HG03039 (cell line): ENCODE results near the gene PLEK.

Experiments
- ATAC-seq: cut with Tn5 transposase; IDR thresholded peaks from one replicate; pipeline ENCODE4 v1.9.1; 2021; ENCODE audit warnings: mild to moderate bottlenecking, moderate library complexity; ENCODE audit not compliant: unreplicated experiment

PLEK gene

DNA sequence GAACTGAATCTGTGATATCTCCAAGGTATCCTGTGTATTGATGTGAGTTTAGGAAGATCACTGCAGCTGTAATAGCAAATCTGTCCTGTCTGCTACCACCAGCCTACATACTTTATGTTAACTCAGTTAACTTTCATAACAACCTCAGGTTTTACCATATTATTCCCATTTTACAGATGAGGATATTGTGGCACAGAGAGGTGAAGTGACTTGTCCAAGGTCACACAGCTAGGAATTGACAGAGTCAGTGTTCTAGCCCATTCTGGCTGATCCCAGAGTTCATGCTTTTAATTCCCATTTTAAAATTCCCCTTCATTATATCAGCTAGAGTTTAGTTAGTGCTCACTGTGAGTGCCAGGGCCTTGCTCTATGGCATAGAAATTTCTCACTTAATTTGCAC lies 49.4 kb downstream of the PLEK start:
- no peak for ATAC-seq

DNA sequence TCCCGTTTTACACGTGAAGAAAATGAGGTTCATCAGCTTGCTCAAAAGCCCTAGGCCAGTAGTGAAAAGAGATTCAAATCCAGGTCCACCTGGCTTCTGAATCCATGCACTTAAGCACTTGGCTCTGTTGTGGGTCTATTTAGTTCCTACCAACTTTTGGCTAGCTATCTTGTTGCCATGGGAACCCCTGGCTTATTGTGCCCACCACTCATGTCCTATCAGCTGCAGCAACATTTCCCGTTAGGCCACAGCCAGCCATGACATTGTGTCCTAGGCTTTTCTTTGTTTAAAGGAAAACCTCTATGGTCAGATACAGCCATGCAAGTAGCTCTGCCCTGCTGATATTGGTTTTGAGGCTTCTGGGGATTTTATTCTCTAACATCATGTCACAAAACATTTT lies 49.8 kb downstream of the PLEK start:
- no peak for ATAC-seq

DNA sequence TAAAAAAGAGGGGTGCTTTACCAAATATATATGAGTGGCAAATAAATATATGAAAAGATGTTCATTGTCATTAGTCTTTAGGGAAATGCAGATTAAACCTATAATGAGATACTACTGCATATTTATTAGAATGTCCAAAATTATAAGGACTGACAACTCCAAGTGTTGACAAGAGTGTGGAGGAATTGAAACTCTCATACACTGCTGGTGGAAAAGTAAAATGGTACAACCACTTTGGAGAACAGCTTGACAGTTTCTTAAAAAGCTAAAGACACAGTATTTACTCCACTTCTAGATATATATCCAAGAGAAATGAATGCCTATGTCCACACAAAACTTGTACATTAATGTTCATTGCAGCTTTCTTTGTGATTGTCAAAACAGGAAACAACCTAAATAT lies 50.4 kb downstream of the PLEK start:
- no peak for ATAC-seq

DNA sequence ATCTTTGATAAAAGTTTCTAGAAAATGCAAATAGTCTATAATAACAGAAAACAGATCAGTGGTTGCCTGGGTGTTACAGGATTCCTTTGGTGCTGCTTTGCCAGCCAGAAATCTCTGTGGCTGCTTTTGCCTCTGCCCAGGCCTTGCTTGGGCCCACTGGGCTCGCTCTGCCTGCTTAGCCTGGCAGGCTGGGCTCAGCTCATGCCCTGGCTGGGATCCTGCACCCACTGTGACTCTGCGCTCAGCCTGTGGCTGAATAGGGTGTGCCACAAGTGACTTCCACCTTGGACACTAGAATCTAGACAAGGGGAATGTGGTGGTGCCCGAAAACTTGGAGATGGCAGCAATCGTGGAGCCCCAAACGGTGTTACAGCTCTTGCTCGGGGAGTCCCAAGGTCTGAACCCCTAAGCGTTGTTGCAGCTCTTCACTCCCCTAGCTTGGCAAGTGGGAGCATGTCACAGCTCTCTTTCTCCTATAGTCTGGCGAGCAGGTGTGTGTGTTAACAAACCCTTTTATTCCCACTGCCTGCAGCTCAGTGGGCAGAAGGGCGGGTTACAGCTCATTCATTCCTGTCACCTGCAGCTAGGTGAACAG lies 51.1 kb downstream of the PLEK start:
- ATAC-seq: no peak

DNA sequence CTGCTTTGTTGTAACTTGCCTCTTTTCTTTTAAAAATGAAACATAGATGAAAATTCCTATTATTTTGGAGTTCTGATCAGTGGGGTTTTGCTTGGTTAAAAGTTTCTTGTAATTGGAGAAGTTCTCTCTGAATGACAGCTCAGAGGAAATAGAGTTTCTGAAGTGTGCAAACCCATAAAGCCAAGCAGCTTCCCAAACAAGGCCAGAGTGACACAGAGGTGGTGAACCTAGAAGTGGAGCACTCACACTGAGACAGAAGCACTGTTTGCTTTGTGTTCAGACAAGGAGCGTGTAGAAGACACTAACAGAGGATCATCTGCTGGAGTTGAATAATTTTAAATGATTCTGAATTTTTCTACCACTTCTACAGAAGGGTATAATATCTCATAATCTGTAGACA lies 52.8 kb downstream of the PLEK start:
- no peak for ATAC-seq

DNA sequence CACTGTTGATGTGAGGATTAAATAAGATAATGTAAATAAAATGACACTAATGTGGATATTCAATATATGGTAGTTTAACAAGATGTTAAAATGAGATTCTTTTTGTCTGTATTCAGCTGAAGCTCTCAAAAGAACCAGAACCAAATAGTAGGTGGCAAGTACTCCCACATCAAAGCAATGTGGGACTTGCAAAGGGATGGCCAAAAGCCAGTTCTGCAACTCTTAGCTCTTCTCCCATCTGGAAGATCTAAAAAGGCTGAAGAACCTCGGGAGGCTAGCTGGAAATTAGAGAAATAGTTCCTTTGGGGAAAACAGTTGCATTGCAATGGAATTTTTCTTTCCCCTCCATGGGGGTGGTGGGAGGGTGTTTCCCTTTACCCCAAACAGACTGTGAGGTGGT lies 53.3 kb downstream of the PLEK start:
- ATAC-seq: no peak

DNA sequence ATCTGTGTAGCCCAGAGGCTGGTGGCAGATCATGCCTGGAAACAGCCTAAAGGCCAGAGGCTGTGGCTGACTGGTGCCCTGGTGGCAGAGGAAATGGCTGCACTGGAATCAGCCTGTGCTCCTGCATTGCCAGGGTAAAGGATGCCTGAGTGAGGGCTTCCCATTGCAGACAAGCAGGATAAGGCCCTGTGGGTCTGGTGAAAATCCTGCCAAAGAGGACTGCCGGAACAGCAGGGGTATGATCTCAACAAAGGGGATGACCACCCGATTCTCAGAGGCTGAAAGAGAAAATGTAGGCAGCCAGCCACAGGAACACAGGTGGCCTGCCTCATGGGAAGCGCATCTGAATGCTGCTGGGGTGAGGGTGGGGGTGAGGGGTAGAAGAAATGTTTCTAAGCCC lies 53.8 kb downstream of the PLEK start:
- ATAC-seq: no peak

DNA sequence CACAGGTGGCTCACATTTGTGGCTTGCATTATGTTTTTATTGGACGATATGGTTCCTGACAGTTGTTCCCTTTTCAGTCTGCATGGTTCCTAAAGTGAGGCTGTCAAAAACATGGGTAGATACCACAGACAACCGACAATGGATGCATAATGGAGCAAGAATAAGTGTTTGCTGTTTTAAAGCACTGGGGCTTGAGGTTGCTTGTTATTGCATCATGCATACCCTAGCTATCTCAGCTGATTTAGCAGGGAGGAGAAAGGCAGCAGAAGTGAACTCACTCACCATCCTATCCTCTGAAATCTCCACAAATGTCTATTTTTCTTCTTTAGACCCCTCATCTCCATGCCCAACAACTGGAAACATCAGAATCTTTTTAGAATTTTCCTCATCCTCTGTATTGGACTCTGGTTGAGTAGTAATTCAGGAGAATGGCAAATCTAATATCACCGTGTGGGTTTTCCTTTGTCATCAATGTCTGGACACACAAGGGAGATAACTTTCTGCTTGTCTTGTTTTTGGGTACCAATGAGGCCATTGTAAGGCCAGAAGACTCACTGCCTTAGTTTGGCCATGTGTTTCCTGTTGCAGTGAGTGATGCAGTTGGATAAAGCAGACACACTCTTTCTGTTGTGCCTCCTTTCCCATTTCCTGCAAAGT lies 55.3 kb downstream of the PLEK start:
- no peak for ATAC-seq

DNA sequence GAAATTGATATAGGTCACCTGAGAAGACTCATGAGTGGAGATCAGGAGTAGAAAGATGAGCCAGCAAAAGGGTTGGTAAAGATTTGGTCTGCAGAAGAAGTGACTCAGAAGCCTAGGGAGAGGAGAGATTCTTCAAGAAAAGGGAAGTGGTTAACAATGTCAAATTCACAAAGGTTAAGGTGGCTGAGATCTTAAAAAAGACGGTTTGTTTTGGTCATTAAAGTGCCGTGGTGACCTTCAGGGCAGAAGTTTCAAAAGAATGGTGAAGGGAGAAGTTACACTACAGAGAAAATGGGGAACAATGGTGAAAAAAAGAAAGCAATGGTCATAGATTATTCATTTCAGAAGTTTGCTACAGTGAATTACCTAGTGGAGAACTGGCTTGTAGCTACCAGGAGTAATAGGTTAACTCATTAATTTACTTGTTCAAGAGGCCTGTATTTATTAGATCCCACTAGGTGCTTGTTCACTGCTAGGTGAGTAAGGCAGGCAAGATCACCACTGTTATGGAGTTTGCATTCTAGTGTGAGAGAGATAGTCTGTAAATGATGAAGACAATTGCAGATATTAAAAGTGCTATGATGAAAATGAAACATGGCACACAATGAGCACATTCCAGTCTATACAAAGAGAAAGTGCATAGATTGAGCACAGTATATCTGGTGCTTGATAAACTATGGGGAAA lies 59.0 kb downstream of the PLEK start:
- ATAC-seq: peak; percentile 66

DNA sequence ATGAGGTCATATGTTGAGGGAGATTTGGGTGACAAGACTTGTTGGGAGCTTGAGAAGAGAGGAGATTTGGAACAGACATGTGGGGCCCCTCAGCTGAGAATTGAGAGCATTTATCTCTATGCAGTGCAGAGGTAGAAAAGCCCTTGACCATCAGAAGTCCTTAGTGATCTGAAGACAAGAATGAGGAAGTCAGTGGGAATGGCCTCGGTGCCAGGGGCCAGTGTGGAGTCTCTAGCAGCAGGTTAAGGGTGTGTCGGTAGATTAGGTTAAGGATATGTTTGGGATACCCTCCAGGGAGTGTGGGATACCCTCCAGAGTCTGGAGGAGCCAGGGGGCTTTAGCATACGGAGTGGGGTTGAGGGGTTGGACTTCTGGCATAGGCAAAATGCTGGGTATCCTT lies 60.4 kb downstream of the PLEK start:
- no peak for ATAC-seq

DNA sequence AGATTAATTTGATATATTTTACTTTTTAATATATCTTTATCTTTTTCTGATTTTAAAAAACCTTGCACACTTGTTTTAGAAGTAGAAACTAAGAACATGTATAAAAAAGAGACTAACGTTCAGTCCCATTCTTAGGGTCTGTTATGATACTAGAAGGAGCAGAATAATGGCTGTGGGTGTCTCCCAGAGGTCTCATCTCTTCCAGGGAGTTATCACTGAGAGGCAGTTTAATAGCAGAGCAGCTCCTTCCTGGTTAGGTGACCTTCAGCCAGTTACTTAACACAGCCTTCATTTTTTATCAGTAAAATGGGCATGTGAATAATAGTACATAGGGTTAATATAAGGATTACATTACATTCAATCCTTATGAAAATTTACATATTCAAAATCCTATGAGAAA lies 61.4 kb downstream of the PLEK start:
- no peak for ATAC-seq

DNA sequence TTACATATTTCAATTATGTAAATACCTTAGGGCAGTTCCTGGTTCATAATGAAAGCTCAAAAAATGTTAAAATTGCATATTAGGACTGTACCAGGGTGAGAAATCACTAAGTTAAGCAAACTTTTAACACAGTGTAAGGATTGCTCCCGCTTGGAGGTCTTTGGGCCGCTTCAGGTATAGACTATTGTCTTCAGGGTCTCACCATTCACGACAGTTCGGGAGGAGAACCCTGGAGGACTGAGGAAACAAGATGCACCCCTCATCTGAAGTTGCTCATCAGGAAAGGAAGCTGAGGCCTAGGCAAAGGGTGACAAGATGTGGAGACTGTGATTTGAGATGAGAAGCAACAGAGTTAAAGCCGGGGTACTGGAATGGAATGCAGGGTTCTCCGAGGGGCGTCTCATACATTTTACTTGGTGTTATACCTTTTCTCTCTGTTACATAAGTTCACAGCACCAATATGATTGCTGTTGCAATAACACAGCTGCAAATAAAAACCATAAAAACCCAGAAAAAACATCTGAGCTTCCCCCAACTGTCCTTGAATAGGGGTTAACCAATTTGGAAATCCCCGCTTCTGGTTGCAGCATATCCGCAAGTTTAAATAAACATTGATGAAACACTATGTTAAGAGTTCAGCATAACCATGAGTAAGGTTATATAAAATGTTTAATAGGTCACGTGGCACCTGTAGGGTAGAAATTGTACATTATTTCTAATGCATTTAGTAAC lies 61.9 kb downstream of the PLEK start:
- peak; percentile 31 for ATAC-seq

DNA sequence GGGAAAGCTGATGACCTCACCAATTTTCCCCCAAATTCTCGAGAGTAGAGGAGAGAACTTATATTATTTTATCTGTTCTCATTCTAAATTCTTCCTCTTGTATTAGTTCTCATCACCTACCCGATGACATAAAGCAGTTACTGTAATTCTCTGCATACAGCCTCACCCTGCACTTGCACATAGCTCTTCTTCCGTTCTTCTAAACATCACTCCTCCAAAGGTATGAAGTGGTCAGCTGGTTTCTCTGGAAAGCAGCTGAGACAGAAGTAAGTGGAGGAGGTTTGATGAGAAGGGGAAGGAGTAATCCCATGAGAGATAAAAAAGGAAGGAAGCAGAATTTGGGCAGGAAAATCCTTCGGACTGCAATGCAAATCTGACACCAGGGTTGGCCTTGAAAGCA lies 63.0 kb downstream of the PLEK start:
- ATAC-seq: no peak

DNA sequence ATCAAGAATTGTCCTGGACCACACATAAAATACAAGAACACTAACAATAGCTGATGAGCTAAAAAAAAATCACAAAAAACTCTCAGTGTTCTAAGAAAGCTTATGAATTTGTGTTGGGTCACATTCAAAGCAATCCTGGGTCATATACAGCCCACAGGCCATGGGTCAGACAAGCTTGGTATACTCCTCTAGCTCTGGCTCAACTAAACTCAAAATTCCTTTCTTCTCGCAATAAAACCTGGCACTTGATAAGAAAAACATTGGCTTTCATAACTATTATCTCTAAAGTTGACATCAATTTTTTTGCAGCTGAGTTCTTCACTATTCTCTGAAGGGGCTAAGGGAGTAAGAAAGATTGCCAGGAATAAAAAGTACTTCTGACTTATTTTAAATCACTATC lies 63.7 kb downstream of the PLEK start:
- no peak for ATAC-seq

DNA sequence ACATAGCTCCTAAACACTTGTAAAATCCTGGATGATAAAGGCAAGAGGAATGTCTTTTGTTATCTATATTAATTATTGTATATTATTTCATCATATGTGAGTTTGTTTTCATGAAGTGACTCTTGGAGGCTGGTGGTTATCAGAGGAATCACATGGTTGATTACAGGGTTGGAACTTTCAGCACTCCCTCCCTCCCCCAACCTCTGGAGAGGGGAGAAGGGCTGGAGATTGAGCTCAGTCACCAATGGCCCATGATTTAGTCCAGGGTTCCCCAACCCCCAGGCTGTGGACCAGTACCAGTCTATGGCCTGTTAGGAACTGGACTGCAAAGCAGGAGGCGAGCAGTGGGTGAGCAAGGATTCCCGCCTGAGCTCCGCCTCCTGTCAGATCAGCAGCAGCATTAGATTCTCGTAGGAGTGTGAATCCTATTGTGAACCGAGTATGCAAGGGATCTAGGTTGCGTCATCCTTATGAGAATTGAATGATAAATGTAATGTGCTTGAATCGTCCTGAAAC lies 64.3 kb downstream of the PLEK start:
- no peak for ATAC-seq

DNA sequence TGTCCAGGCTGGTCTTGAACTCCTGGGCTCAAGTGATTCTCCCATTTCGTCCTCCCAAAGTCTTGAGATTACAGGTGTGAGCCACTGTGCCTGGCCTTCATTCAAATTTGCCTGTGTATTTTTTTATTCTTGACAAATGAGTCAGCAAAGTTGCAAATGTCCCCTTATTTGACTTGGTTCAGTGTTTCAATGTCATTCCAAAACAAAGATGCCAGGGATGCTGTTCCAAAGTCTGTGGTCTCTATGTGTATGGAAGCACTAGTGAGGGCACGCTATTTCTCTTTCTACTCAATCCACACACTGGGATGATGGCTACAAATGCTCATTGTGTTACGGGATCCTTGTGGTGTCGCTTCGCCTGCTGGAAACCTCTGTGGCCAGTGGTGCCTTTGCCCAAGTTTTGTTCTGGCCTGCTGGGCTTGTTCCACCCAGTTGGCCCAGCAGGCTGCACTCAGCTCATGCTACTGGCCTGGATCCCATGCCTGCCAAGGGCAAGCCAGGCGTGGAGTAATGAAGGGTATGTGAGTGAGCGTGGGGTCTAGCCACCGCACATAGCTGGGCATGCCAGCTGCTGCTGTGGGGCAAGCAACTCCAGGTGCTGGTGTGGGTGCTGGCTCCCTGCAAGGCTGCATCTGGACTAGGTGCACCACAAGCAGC lies 66.4 kb downstream of the PLEK start:
- no peak for ATAC-seq

DNA sequence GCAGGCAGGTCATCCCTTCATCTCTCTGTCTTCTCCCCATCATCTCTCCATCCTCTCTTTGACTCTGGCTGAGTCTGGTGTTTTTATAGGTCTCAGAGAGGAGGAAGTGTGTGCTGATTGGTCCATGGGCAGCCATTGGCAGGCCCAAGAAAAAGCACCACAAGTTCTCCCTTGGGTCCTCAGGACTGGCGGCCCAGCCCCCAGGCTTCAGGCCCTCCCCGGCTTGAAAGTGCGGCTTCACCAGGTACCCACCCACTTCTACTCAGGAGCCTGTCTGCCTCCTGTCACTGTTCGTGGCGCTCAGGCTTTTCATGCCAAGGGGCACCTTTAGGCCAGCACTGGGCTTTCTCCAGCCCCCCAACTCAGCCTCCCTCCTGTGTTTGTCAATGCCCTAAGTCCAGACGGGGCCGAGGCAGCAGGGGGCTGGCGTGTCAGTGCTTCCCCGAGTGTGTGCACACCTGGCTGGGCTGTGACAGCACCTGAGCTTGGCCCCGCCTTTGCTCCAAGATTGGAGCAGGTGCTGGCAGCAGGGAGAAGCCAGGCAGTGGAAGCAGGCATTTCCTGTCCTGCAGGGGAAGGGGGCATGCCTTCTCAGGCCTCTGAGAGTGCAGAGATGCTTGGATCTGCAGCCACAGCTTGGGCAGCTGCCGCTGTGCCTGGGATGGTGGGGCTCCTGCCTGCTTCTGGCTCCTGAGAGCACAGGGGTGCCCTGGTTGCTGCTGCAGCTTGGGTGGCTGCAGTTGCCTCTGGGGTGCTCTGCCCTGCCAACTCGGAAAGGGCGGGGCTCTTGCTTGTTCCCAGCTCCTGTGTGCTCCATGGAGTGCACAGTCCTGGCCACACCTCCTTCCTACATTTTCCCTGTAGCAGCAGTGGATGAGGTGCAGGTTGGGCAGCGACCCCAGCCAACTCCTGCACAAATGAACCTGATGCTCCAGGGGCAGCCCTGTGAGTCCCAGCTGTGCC lies 67.9 kb downstream of the PLEK start:
- ATAC-seq: no peak

DNA sequence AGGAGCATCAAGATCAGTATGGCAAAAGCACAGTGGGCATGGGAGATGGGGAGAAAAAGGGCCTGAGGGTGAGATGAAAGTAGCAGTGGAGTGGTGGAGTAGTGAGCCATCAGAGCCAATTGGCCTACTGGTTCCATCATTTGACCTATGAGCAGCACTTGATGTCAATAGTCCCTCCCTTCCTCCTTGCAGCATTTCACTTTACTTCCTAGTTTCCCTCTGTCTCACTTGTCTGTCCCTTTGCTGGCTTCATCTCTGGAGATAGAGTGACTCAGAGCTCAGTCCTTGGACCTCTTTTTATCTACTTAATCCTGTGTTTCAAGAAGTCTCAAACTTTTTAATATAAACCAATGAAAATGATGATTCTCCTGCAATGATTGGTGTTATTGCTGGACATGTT lies 69.9 kb downstream of the PLEK start:
- no peak for ATAC-seq

DNA sequence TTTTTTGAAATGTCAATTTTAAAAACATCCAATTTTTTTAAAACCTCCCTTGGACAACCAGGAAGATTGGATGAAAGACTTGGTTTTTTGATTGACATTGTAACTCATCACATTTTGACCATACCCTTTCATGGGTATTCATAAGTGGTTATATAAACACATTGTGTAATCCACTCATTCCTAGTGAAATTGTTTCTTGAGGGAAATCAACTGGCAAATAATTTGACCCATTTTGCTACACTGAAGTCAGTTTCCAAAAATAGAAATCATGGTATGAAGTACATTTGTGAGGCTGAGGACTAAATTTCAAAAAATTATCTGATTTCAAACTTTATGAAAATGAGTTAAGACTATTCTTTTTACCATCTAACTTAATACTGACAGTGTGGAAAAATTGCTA lies 70.5 kb downstream of the PLEK start:
- no peak for ATAC-seq

DNA sequence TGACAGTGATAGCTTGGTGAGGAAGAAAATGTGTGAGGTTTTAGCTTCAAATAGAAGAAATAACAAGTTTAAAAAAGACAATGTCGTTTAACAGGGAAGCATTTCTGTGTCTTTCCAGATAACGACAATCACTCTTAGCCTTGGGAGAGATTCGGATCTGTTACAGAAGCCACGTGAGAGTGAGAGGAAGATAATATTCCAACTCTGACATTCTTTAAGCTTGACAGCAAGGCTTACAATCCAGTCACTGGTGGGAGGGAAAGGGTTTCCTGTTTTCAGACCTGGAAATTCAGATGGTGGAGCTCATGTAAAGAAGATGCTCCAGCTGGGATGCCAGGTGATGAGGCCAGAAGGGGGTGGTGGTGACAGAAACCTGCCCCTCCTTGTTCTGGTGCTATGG lies 71.2 kb downstream of the PLEK start:
- no peak for ATAC-seq
